Thoracic aorta (tissue), 2 donors: ENCODE results near the gene EIF2A. TPM values are rescaled to one million over a fixed set of nuclear protein-coding genes. Genes with fewer than 3 reads are reported as not detected.
"Not testable (repeated sequence)": the region's sequence is repeated elsewhere in the genome, so short reads cannot be mapped to it uniquely, and the experiment has no call there.

ENCODE experiments used
- ATAC-seq: fragments of 150-250 bp; one replicate; pipeline ENCODE4 v1.8.0; 2017; ENCODE audit warnings: low read depth; ENCODE audit not compliant: insufficient number of reproducible peaks, low FRiP score
- DNase-seq: peaks from one replicate; pipeline ENCODE4 v3.0.0-alpha.2; 2020; ENCODE audit warnings: low spot score
- H3K27ac ChIP-seq, 2 donors: fragments of 200-600 bp; sonication (generic); 1 replicate in 1 of 2; 2 replicates in 1 of 2; pipeline ENCODE4 v1.5.1; 2016; ENCODE audit warnings: mild to moderate bottlenecking in 2 of 2, moderate library complexity in 2 of 2
- H3K27me3 ChIP-seq: fragments of 200-600 bp; sonication (generic); replicated peaks from 2 replicates; pipeline ENCODE4 v1.6.0; 2016; ENCODE audit warnings: mild to moderate bottlenecking; ENCODE audit not compliant: insufficient read depth
- H3K36me3 ChIP-seq: fragments of 200-600 bp; sonication (generic); one replicate; pipeline ENCODE4 v1.5.1; 2016
- H3K4me1 ChIP-seq, 2 donors: fragments of 200-600 bp; sonication (generic); 1 replicate in 1 of 2; 2 replicates in 1 of 2; pipeline versions ENCODE4 v1.5.1 to v1.6.0; 2016; ENCODE audit warnings: low read depth in 2 of 2, mild to moderate bottlenecking in 1 of 2; ENCODE audit not compliant: control insufficient read depth in 1 of 2
- H3K4me3 ChIP-seq: fragments of 200-600 bp; sonication (generic); 2 replicates; pipeline ENCODE4 v1.5.1; 2016; ENCODE audit warnings: mild to moderate bottlenecking
- H3K9me3 ChIP-seq: fragments of 200-600 bp; sonication (generic); 2 replicates; pipeline ENCODE4 v1.5.1; 2016
- total RNA-seq, 2 donors: library from RNA; depleted of rRNA; stranded (reverse); fragments of >200 nt; gene quantifications; one replicate each; pipeline versions ENCODE4 v1.1.0 to v1.2.3, GENCODE V29; 2016
- TF ChIP-seq, protein P1 (sequence below): fragments of 200-600 bp; sonication (generic); IDR thresholded peaks from one replicate; pipeline ENCODE4 v1.5.1; 2019; ENCODE audit warnings: antibody characterized with exemption

Gene EIF2A
- total RNA-seq, 2 donors from 2014 or later = 124 to 173 TPM

DNA sequence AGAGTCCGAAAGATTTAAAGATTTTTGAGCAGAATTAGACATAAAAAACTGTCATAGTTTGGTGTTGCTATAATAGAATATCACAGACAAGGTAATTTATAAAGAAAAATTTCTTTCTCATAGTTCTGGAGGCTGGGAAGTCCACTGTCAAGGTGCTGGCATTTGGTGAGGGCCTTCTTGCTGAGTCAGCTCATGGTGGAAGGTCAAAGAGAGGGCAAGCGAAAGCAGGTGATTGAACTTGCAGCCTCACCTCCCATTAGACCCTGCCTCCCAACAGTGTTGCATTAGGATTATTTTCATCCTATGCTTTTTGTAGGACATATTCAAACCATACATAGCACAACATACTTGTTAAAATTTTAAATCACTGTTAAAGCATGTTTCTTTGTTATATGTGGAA is 66.4 kb downstream of the EIF2A start:
- no peaks in the 10 kb centered on the region for H3K9me3 ChIP-seq
- no peak overlapping the region for H3K4me3 ChIP-seq
- ATAC-seq (no peak), DNase-seq (no peak)
- TF ChIP-seq, protein P1, sequence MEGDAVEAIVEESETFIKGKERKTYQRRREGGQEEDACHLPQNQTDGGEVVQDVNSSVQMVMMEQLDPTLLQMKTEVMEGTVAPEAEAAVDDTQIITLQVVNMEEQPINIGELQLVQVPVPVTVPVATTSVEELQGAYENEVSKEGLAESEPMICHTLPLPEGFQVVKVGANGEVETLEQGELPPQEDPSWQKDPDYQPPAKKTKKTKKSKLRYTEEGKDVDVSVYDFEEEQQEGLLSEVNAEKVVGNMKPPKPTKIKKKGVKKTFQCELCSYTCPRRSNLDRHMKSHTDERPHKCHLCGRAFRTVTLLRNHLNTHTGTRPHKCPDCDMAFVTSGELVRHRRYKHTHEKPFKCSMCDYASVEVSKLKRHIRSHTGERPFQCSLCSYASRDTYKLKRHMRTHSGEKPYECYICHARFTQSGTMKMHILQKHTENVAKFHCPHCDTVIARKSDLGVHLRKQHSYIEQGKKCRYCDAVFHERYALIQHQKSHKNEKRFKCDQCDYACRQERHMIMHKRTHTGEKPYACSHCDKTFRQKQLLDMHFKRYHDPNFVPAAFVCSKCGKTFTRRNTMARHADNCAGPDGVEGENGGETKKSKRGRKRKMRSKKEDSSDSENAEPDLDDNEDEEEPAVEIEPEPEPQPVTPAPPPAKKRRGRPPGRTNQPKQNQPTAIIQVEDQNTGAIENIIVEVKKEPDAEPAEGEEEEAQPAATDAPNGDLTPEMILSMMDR = no peak
- H3K27ac ChIP-seq = no peak overlapping the region
- no peaks in the 10 kb centered on the region for H3K27me3 ChIP-seq
- H3K36me3 ChIP-seq = peaks cover 5% of the 10 kb centered on the region
- H3K4me1 ChIP-seq = peaks cover 4 to 23% of the 10 kb centered on the region in 2 donors

- ATAC-seq = no peak
Observed at GRCh38 chr3:150613709-150614480, 67.3 kb downstream of the EIF2A start.

GRCh38 chr3:150620002-150620689 is 73.6 kb downstream of the EIF2A start:
- Histone ChIP-seq H3K27me3 (no peaks in the 10 kb centered on the region), H3K4me3 (no peak overlapping the region), H3K9me3 (no peaks in the 10 kb centered on the region), H3K4me1 (peaks cover 16 to 19% of the 10 kb centered on the region in 2 donors), H3K36me3 (no peaks in the 10 kb centered on the region), H3K27ac (no peak overlapping the region)
- no peak for ATAC-seq
- no peak for DNase-seq
- TF ChIP-seq, protein P1 = no peak

More at GRCh38 chr3:150613709-150614480, 67.3 kb downstream of the EIF2A start:
- H3K4me3 ChIP-seq = no peak overlapping the region
- peaks cover 4 to 16% of the 10 kb centered on the region in 2 donors for H3K4me1 ChIP-seq
- TF ChIP-seq, protein P1 = no peak
- H3K9me3 ChIP-seq = no peaks in the 10 kb centered on the region
- no peaks in the 10 kb centered on the region for H3K27me3 ChIP-seq
- peaks cover 5% of the 10 kb centered on the region for H3K36me3 ChIP-seq
- no peak for DNase-seq
- no peak overlapping the region for H3K27ac ChIP-seq

GRCh38 chr3:150622955-150623354 is 76.4 kb downstream of the EIF2A start:
- H3K27ac ChIP-seq, ATAC-seq, H3K27me3 ChIP-seq, DNase-seq, H3K4me3 ChIP-seq, H3K9me3 ChIP-seq: not testable (repeated sequence)
- Histone ChIP-seq H3K36me3 (peaks cover 19% of the 10 kb centered on the region), H3K4me1 (peaks cover 16 to 19% of the 10 kb centered on the region in 2 donors)

GRCh38 chr3:150623945-150624344 is 77.4 kb downstream of the EIF2A start:
- DNase-seq (no peak), ATAC-seq (no peak)
- Histone ChIP-seq H3K9me3 (no peaks in the 10 kb centered on the region), H3K4me1 (peaks cover 16 to 19% of the 10 kb centered on the region in 2 donors), H3K27me3 (no peaks in the 10 kb centered on the region), H3K4me3 (no peak overlapping the region), H3K27ac (no peak overlapping the region), H3K36me3 (peaks cover 19% of the 10 kb centered on the region)
- TF ChIP-seq, protein P1 = no peak
